CD4-positive, alpha-beta T cell treated with Interleukin-4 for 4 hours (primary cell): ENCODE data around the gene TPSG1.
"Not testable (repeated sequence)": the region's sequence is repeated elsewhere in the genome, so short reads cannot be mapped to it uniquely, and the experiment has no call there.

Experiments
- DNase-seq: peaks from one replicate; pipeline ENCODE4 v3.0.0-alpha.2; 2020

TPSG1 gene

GRCh38 chr16:1256296-1256873 lies 31.3 kb upstream of the TPSG1 start:
- not testable (repeated sequence) for DNase-seq

DNA sequence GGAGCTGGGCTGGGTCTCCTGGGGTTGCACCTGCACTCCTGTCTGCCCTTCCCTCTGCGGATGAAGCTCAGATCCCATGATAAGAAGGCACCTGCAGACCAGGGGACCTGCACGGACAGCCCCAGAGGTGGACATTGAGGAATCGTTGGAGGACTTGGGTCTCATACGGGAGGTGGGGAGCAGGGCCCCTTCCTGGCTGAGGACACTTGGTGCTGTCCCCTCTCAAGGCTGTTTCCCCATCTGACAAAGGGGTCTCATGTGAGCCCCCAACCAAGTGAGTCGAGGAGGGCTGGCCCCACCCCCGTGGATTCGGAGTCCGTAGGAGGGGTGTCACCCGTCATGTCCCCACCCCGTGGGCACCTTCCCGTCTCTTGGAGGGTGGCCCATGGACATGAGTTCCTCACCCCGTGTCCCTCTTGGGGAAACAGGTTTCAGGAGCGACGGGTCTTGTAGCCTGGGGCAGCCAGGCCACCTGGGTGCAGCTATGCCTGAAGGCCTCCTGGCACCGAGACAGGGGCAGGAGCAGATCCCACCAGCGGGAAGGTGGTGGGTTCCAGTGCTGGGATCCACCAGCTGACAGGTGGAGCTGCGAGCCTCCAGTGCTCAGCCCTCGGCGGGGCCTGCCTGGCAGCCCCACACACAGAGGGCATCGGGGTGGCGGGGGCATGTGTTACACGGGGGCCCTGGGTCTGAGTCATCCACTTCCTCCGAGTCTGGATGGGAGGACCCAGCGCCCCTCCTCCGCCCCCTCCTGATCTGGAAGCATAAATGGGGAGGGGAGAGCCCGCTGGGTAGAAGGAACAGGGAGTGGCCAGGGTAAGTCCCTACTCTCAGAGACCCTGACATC lies 30.4 kb upstream of the TPSG1 start, which contains the start of gene TPSD1:
Gene TPSD1 (plus strand): TSS at position 794 of the 847 bp plus-strand sequence. CDS start 212 bp downstream, outside the sequence.
- not testable (repeated sequence) for DNase-seq

DNA sequence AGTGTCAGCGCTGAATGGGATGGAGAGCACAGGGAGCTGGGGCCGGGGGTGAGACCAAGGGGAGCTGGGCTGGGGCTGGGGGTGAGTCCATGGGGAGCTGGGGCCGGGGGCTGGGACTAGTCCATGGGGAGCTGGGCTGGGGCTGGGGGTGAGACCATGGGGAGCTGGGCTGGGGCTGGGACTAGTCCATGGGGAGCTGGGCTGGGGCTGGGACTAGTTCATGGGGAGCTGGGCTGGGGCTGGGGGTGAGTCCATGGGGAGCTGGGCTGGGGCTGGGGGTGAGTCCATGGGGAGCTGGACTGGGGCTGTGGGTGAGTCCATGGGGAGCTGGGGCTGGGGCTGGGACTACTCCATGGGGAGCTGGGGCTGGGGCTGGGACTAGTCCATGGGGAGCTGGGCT lies 29.8 kb upstream of the TPSG1 start:
- not testable (repeated sequence) for DNase-seq

- DNase-seq = not testable (repeated sequence)
Measured at GRCh38 chr16:1253701-1254364, 28.8 kb upstream of the TPSG1 start.

- not testable (repeated sequence) for DNase-seq
Measured at GRCh38 chr16:1249031-1249755, 24.1 kb upstream of the TPSG1 start.

- DNase-seq = not testable (repeated sequence)
Measured at GRCh38 chr16:1247903-1248537, 23.0 kb upstream of the TPSG1 start.

- DNase-seq = no peak
Measured at GRCh38 chr16:1245452-1246020, 20.5 kb upstream of the TPSG1 start.

- no peak for DNase-seq
Measured at GRCh38 chr16:1244881-1245280, 19.8 kb upstream of the TPSG1 start.

DNA sequence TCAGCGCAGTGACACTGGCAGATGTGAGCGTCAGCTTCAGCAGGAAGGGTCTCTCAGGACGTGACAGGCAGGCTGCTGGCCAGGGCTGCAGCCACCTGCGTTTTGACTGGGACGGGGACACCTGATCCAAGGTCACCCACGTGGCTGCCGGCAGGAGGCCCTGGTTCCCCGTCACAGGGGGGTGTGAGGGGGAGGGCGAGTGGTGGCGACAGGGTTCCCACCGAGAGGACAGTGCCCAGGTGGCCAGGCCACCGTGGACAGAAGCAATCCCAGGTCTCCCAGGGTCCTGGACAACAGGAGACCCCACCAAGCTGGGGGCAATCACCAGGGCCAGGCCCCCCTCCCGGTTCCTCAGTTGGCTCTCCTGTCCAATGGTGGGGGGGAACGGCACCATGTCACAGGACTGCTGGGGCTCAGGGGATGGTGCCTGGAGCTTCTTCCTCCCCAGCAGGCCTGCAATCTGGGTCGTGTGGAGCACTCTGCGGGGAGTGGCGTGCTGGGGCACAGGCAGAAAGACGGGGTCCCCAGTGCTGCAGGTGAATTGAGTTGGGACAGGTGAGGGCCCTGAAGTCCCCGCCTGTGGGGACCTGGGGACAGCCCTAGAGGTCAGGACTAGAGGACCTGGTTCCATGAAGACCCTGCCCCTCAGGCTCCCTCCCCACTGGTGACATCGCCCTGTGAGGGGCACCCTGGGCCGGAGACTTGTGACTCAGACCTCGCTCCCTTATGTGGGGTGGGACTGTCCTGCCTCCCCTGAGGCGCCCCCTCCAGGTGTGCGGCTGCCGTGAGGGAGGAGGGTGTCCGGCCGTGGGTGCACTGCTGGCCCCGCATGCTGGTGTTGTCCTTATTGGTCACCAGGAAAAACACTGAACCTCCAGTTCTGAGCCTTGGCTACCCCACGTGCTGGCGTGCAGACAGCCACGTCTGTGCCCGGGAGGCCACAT lies 19.1 kb upstream of the TPSG1 start:
- DNase-seq = not testable (repeated sequence)

DNA sequence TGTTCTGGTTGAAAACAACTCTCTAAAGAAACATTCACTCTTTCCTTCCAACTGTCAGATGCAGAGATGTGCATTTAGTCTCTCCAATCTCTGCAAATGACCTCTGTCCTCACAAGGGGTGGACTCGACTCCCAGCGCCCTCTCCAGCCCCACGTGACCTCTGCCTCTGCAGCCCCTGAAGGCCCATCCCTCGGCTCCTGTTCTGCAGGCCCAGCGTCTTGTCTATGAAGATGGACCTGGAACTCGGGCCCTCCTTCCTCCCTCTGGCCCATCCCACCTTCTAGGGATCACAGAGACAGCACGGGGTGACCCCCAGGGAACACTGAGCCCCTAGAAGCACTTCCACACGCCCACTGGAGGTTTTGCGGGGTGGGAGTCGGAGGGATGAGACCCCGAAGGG lies 18.3 kb upstream of the TPSG1 start:
- not testable (repeated sequence) for DNase-seq

- not testable (repeated sequence) for DNase-seq
Measured at GRCh38 chr16:1241081-1241480, 16.0 kb upstream of the TPSG1 start.

DNA sequence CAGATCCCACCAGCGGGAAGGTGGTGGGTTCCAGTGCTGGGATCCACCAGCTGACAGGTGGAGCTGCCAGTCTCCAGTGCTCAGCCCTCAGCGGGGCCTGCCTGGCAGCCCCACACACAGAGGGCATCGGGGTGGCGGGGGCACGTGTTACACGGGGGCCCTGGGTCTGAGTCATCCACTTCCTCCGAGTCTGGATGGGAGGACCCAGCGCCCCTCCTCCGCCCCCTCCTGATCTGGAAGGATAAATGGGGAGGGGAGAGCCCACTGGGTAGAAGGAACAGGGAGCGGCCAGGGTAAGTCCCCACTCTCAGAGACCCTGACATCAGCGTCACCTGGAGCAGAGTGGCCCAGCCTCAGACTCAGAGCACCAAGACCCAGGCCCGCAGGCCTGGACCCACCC lies 15.4 kb upstream of the TPSG1 start, which contains the start of gene TPSAB1:
Gene TPSAB1 (plus strand): TSS at position 270 of the 400 bp plus-strand sequence. CDS start 234 bp downstream, outside the sequence.
- not testable (repeated sequence) for DNase-seq

GRCh38 chr16:1239575-1239974 lies 14.5 kb upstream of the TPSG1 start:
- not testable (repeated sequence) for DNase-seq

DNA sequence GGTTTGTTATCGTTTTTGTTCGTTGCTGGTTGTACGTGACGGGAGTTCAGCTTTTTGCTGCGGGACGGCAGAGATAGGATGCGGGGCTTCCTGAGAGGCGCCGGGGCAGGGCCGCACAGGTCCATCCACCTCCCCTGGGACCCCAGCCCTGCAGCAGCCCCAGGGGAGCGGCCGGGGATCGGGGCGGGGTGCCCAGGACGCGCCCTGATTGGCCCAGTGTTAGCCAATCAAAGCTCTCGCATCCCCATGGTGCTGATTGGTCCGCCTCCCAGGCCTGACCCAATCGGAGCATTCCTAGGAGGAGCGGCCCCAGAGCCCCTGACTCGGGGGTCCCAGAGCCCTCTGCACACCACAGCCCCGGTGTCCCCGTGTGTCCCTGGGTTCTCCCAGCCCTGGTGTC lies 13.8 kb upstream of the TPSG1 start:
- not testable (repeated sequence) for DNase-seq

DNA sequence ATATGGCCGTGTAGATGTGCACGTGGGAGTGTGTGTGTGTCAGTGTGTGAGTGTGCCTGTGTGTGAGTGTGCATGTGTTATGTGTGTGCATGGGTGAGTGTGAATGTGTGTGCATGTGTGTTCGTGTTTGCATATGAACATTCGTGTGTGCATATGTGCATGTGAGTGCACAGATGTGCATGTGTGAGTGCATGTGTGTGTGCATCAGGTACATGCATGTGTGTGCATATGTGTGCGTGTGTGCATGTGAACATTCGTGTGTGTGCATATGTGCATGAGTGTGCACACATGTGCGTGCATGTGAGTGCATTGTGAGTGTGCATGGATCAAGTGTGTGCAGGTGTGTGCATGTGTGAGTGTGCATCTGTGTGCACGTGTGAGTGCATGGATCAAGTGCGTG lies 12.9 kb upstream of the TPSG1 start:
- no peak for DNase-seq

- DNase-seq = not testable (repeated sequence)
Measured at GRCh38 chr16:1236659-1237058, 11.6 kb upstream of the TPSG1 start.

- DNase-seq = not testable (repeated sequence)
Measured at GRCh38 chr16:1232049-1232748, 7.1 kb upstream of the TPSG1 start.

DNA sequence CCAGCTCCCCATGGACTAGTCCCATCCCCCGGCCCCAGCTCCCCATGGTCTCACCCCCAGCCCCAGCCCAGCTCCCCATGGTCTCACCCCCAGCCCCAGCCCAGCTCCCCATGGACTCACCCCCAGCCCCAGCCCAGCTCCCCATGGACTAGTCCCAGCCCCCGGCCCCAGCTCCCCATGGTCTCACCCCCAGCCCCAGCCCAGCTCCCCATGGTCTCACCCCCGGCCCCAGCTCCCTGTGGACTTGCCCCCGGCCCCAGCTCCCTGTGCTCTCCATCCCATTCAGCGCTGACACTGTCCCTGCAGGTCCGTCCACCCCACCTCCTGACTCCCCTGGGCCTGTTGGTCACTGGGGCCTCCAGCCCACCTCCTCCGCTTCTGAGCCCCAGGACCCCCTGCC lies 6.2 kb upstream of the TPSG1 start:
- DNase-seq = not testable (repeated sequence)

- DNase-seq = not testable (repeated sequence)
Measured at GRCh38 chr16:1230471-1231212, 5.6 kb upstream of the TPSG1 start.
